ENCODE measurements around the gene TAS2R60.

DNA sequence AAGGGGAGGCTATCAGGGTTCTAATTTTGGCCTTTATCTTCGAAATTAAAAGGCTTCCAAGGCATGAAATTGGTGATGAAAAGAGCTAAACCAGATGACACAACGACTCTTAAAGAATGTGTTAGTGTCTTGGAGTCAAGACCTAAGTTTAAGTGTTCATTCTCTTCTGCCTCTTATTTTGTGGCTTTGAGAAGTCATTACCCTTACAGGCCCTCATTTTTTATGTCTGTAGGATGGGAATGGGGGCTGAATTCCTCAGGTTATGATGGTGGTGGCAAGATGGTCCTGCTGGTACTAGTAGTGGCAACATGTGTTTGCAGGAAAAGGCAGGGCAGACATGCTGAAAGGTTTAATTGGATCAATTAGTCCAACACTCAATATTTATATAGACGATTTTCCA lies 15.4 kb downstream of the TAS2R60 start:
- TF ChIP-seq POLR2A (IDR thresholded peaks at IDR 0.05) (no peak), CTCF (IDR thresholded peaks at IDR 0.05) (no peak)

Measured in testis (tissue), 2 donors.